SK-N-MC (cell line): Measurements from ENCODE around the gene CAMK2A.

Source experiments
- EZH2 ChIP-seq: fragments of 200-600 bp; sonication (generic); IDR thresholded peaks from one replicate; pipeline ENCODE4 v1.6.1; 2017; ENCODE audit warnings: antibody characterized with exemption
- FOXP2 ChIP-seq: optimal IDR thresholded peaks from 2 replicates; pipeline ENCODE3; 2011; ENCODE audit warnings: mild to moderate bottlenecking, moderate library complexity; ENCODE audit not compliant: insufficient read depth; ENCODE audit errors: extremely low read length, control extremely low read depth

DNA sequence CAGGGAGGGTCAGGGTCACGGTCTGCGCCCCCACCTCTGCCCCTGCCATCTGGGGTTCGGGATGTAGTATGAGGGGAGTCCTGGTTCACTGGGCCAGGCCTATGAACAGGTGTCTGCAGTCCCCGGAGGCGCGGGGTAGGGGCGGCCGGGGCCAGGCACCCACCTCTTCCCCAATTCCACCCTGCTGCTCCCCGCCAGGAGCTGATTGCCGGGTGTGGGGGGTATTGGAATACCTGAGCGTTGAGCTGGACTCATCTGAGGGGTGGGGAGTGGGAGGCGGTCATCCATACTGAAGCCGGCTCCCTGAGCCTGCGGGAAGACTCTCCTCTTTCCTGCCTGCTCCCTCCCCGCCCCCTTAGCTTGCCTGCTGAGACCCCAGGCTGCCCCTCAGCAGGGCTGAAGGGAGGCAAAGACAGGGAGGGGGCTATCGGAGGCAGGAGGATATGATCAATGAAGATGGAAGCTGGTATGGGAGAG, 99.0 kb downstream of the CAMK2A start:
- TF ChIP-seq FOXP2 (no peak), EZH2 (no peak)
